SK-N-SH (cell line): ENCODE data around the gene SETD1A. TPM values are rescaled to one million over a fixed set of nuclear protein-coding genes. Genes with fewer than 3 reads are reported as not detected.
A peak's percentile ranks its signal among the peaks of the same experiment; 100 is the strongest.

Source experiments
- CTCF ChIA-PET: fragments of 300-600, 350-600 bp; formaldehyde crosslinking; extraction: SDS; loops from one replicate; lab custom pipeline; 2021; lab: Yijun Ruan, JAX
- POLR2A ChIA-PET: fragments of 350-600 bp; sonication (Branson Sonifier 250); formaldehyde crosslinking; extraction: SDS; loops from one replicate; lab custom pipeline; 2020; ENCODE audit warnings: antibody characterized with exemption, inconsistent platforms; lab: Yijun Ruan, JAX
- DNase-seq: peaks from one replicate; pipeline ENCODE4 v3.0.0; 2012
- H2AFZ ChIP-seq: fragments of 200-600 bp; sonication (generic); 2 replicates; pipeline ENCODE4 v1.8.1; 2016; ENCODE audit warnings: antibody characterized with exemption, mild to moderate bottlenecking, low read depth
- H3F3A ChIP-seq: fragments of 200-600 bp; sonication (generic); replicated peaks from 2 replicates; pipeline ENCODE3; 2016; ENCODE audit warnings: antibody characterized with exemption, mild to moderate bottlenecking; ENCODE audit not compliant: insufficient read depth
- H3K27ac ChIP-seq, 2 experiments: fragments of 200-500 bp in 1 of 2; fragments of 200-600 bp in 1 of 2; sonication (Bioruptor generic) in 1 of 2; sonication (generic), shearing (Covaris generic) in 1 of 2; 2 replicates each; pipeline versions ENCODE4 v1.5.1 to v1.6.1; 2014 to 2016; ENCODE audit warnings: low read depth in 2 of 2, inconsistent platforms in 1 of 2, low read length in 1 of 2, mild to moderate bottlenecking in 1 of 2, mixed read lengths in 1 of 2
- H3K27me3 ChIP-seq: fragments of 200-600 bp; sonication (generic), shearing (Covaris generic); 2 replicates; pipeline ENCODE4 v1.6.1; 2016; ENCODE audit warnings: mixed run types; ENCODE audit not compliant: insufficient read depth
- H3K36me3 ChIP-seq, 2 experiments: fragments of 200-500 bp in 1 of 2; fragments of 200-600 bp in 1 of 2; sonication (Bioruptor generic) in 1 of 2; sonication (generic) in 1 of 2; replicated peaks in 1 of 2; 2 replicates each; pipeline versions ENCODE3 to v1.5.1; 2014 to 2016; ENCODE audit warnings: low read length in 1 of 2, mild to moderate bottlenecking in 1 of 2; ENCODE audit not compliant: insufficient read depth in 2 of 2, control insufficient read depth in 1 of 2
- H3K4me1 ChIP-seq, 2 experiments: fragments of 200-500 bp in 1 of 2; fragments of 200-600 bp in 1 of 2; sonication (Bioruptor generic) in 1 of 2; sonication (generic), shearing (Covaris generic) in 1 of 2; 2 replicates each; pipeline versions ENCODE4 v1.5.1 to v1.6.1; 2014 to 2016; ENCODE audit warnings: low read depth in 1 of 2, low read length in 1 of 2, mixed run types in 1 of 2; ENCODE audit not compliant: insufficient read depth in 2 of 2, control insufficient read depth in 1 of 2
- H3K4me2 ChIP-seq: fragments of 200-600 bp; sonication (generic), shearing (Covaris generic); 2 replicates; pipeline ENCODE4 v1.6.1; 2017; ENCODE audit warnings: mixed run types
- H3K4me3 ChIP-seq, 2 experiments: fragments of 200-500 bp in 1 of 2; fragments of 200-600 bp in 1 of 2; sonication (Bioruptor generic) in 1 of 2; sonication (generic), shearing (Covaris generic) in 1 of 2; 2 replicates each; pipeline versions ENCODE4 v1.5.1 to v1.8.1; 2014 to 2016; ENCODE audit warnings: low read depth in 2 of 2, inconsistent platforms in 1 of 2, low read length in 1 of 2, mild to moderate bottlenecking in 1 of 2, mixed read lengths in 1 of 2, moderate library complexity in 1 of 2
- H3K79me2 ChIP-seq: fragments of 200-600 bp; sonication (generic); 2 replicates; pipeline ENCODE4 v1.8.1; 2017; ENCODE audit warnings: mild to moderate bottlenecking; ENCODE audit not compliant: insufficient read depth
- H3K9ac ChIP-seq: fragments of 200-600 bp; sonication (generic); 2 replicates; pipeline ENCODE4 v1.6.1; 2017; ENCODE audit warnings: mixed run types
- H3K9me2 ChIP-seq: fragments of 200-600 bp; sonication (generic); 2 replicates; pipeline ENCODE4 v1.6.1; 2017; ENCODE audit warnings: mixed run types
- H3K9me3 ChIP-seq: fragments of 200-600 bp; sonication (generic); 2 replicates; pipeline ENCODE4 v1.6.1; 2017; ENCODE audit warnings: mixed run types, mild to moderate bottlenecking, moderate library complexity
- H4K20me1 ChIP-seq: fragments of 200-600 bp; sonication (generic); 2 replicates; pipeline ENCODE4 v1.6.1; 2017; ENCODE audit warnings: mild to moderate bottlenecking, mixed run types; ENCODE audit not compliant: insufficient read depth
- ELF1 ChIP-seq: IDR thresholded peaks from 2 replicates; pipeline ENCODE4 v1.4.0; 2012
- FOXM1 ChIP-seq: IDR thresholded peaks from 2 replicates; pipeline ENCODE4 v1.4.0; 2012; ENCODE audit warnings: low read depth, mild to moderate bottlenecking
- GABPA ChIP-seq: IDR thresholded peaks from 2 replicates; pipeline ENCODE4 v1.4.0; 2012; ENCODE audit warnings: low read depth, mild to moderate bottlenecking
- NFIC ChIP-seq: IDR thresholded peaks from 2 replicates; pipeline ENCODE4 v1.4.0; 2012; ENCODE audit warnings: borderline replicate concordance
- NRF1 ChIP-seq: IDR thresholded peaks from 2 replicates; pipeline ENCODE4 v1.6.1; 2012; ENCODE audit warnings: low read depth, mild to moderate bottlenecking, low read length
- RAD21 ChIP-seq: IDR thresholded peaks from 2 replicates; pipeline ENCODE4 v1.6.1; 2012; ENCODE audit warnings: mild to moderate bottlenecking, low read length
- RCOR1 ChIP-seq: fragments of 150-350 bp; IDR thresholded peaks from 2 replicates; pipeline ENCODE4 v1.6.1; 2017; ENCODE audit warnings: antibody characterized with exemption, low read length
- RXRA ChIP-seq: IDR thresholded peaks from 2 replicates; pipeline ENCODE4 v1.4.0; 2012; ENCODE audit warnings: low read depth, mild to moderate bottlenecking, borderline replicate concordance
- TAF1 ChIP-seq: IDR thresholded peaks from 2 replicates; pipeline ENCODE4 v1.6.1; 2012; ENCODE audit warnings: low read depth, mild to moderate bottlenecking, low read length, moderate library complexity, borderline replicate concordance
- WGBS: methylation state at CpG from one replicate; pipeline ENCODE4 v1.1.6; 2017; ENCODE audit warnings: low lambda C conversion rate; 5-methylcytosine and 5-hydroxymethylcytosine counted together
- polyA plus RNA-seq, 3 experiments: library from polyadenylated mRNA; depleted of rRNA; stranded (reverse); fragments of >200 nt; gene quantifications; 2 replicates each; pipeline ENCODE4 v1.2.3, GENCODE V29; 2012
- TF ChIP-seq, protein P1 (sequence below): IDR thresholded peaks from 2 replicates; pipeline ENCODE4 v1.4.0; 2012; ENCODE audit warnings: low read depth
- TF ChIP-seq, protein P2 (sequence below): IDR thresholded peaks from 2 replicates; pipeline ENCODE4 v1.6.1; 2012; ENCODE audit warnings: mild to moderate bottlenecking, low read depth, low read length, moderate library complexity

Gene SETD1A
- polyA plus RNA-seq, 1 of the 3 experiments (the other 2 are of a cell fraction): 6.8 TPM

DNA sequence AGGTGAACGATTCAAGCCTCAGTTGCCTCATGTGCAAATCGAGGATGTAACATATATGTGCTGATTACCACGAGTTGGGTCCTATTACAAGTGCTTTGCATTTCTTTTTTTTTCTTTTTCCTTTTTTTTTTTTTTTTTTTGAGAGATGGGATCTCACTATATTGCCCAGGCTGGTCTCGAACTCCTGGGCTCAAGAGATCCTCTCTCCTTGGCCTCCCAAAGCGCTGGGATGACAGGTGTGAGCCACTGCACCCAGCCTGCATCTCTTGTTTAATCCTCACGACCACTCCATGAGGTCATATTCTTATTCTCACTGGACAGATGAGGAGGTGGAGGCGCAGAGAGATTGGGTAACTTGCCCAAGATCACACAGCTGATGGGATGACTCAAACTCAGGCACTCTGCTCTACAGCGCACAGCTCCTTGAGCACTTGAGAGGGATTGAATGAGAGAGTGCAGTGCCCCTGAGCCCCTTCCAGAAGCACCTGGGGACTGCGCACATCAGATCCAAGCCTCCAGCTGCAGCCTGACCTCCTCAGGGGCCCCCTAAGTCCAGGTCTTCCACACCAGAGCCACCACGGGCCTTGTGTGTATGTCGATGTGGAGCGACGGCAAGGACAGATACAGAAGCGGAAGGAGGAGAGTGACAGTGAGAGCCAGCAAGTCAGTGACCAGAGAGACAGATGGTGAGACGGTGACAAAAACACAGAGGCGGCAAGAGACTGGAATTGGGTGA lies 48.0 kb downstream of the SETD1A start:
- Histone ChIP-seq H3K4me2 (no peak overlapping the region), H3F3A (peaks cover 11% of the 10 kb centered on the region), H3K79me2 (peaks cover 45% of the 10 kb centered on the region), H3K9ac (no peak overlapping the region), H3K4me1 (peaks cover 4 to 14% of the 10 kb centered on the region in 2 experiments; a peak in 1 of 4 replicates), H3K36me3 (peaks cover 0 to 2% of the 10 kb centered on the region in 2 experiments), H4K20me1 (no peaks in the 10 kb centered on the region), H3K27me3 (no peaks in the 10 kb centered on the region), H3K27ac (no peak overlapping the region), H3K4me3 (no peak overlapping the region), H2AFZ (no peak overlapping the region), H3K9me3 (no peaks in the 10 kb centered on the region), H3K9me2 (no peaks in the 10 kb centered on the region)
- ChIA-PET CTCF (no interaction called here), POLR2A (no interaction called here)
- no peak for TF ChIP-seq RCOR1
- DNase-seq: peak; percentile 4
- WGBS: 85% methylated on average over 15 of the region's 16 CpGs

DNA sequence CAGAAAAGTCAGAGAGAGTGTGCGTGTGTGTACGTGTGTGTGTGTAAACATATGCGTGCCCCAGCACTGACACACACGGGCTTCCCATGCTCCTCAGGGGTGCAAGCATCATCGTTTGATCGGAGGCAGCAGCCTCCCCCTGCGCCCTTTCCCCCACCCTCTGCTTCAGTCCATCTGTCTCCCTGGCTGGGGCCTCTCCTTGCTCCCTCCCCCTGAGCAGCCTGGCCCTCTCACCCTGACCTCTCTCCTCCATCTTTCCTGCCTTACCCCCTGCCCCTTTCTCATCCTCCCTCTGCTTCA lies 48.5 kb downstream of the SETD1A start:
- Histone ChIP-seq H3K27ac (no peak overlapping the region), H4K20me1 (no peaks in the 10 kb centered on the region), H3K9me2 (no peaks in the 10 kb centered on the region), H3K4me3 (no peak overlapping the region), H3K4me2 (no peak overlapping the region), H3K36me3 (peaks cover 0 to under 1% of the 10 kb centered on the region in 2 experiments), H3F3A (peaks cover 11% of the 10 kb centered on the region), H3K79me2 (peaks cover 45% of the 10 kb centered on the region), H3K9ac (no peak overlapping the region), H3K27me3 (no peaks in the 10 kb centered on the region), H3K4me1 (peaks cover 4 to 17% of the 10 kb centered on the region in 2 experiments; a peak in 1 of 4 replicates), H3K9me3 (no peaks in the 10 kb centered on the region), H2AFZ (no peak overlapping the region)
- 93% methylated on average over 7 of the region's 7 CpGs for WGBS
- POLR2A ChIA-PET: no interaction called here
- TF ChIP-seq NRF1: no peak
- TF ChIP-seq GABPA: no peak
- TF ChIP-seq RXRA: no peak
- TF ChIP-seq TAF1: no peak
- no peak for TF ChIP-seq FOXM1
- TF ChIP-seq, protein P1, sequence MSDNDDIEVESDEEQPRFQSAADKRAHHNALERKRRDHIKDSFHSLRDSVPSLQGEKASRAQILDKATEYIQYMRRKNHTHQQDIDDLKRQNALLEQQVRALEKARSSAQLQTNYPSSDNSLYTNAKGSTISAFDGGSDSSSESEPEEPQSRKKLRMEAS: no peak
- TF ChIP-seq RAD21: no peak
- TF ChIP-seq RCOR1: no peak
- no peak for TF ChIP-seq NFIC
- no peak for TF ChIP-seq ELF1
- CTCF ChIA-PET: interaction anchor here (1.0 kb wide), 1 partner anchor 22 kb away, joined by 3 read pairs; no protein-coding TSS in a partner anchor
- DNase-seq: peak; percentile 5

DNA sequence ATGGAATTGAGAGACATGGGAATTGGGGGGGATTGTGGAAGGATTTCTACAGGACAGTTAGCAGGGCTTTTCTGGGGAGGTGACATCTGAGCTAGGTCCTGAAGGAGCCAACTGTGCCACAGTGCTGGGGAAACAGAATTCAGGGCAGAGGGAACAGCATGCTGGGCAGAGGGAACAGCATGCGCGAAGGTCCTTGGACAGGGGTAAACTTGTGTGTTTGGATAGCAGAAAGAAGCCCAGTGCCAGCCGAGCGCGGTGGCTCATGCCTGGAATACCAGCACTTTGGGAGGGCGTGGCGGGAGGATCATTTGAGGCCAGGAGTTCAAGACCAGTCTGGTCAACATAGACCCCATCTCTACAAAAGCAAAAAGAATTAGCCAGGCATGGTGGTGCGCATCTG lies 49.0 kb downstream of the SETD1A start:
- no peaks in the 10 kb centered on the region for H4K20me1 ChIP-seq
- H3K4me1 ChIP-seq: peaks cover 4 to 21% of the 10 kb centered on the region in 2 experiments; a peak in 1 of 4 replicates
- H3F3A ChIP-seq: peaks cover 11% of the 10 kb centered on the region
- POLR2A ChIA-PET: no interaction called here
- H2AFZ ChIP-seq: no peak overlapping the region
- H3K4me3 ChIP-seq: no peak overlapping the region
- H3K36me3 ChIP-seq: no peaks in the 10 kb centered on the region
- 91% methylated on average over 8 of the region's 8 CpGs for WGBS
- DNase-seq: no peak
- no peak overlapping the region for H3K9ac ChIP-seq
- H3K4me2 ChIP-seq: no peak overlapping the region
- peaks cover 45% of the 10 kb centered on the region for H3K79me2 ChIP-seq
- CTCF ChIA-PET: interaction anchor here (0.8 to 1.6 kb wide), 3 partner anchors 22 to 65 kb away, joined by 3 to 4 read pairs (median 3); no protein-coding TSS in a partner anchor
- no peak overlapping the region for H3K27ac ChIP-seq
- no peaks in the 10 kb centered on the region for H3K27me3 ChIP-seq
- H3K9me2 ChIP-seq: no peaks in the 10 kb centered on the region
- TF ChIP-seq, protein P2, sequence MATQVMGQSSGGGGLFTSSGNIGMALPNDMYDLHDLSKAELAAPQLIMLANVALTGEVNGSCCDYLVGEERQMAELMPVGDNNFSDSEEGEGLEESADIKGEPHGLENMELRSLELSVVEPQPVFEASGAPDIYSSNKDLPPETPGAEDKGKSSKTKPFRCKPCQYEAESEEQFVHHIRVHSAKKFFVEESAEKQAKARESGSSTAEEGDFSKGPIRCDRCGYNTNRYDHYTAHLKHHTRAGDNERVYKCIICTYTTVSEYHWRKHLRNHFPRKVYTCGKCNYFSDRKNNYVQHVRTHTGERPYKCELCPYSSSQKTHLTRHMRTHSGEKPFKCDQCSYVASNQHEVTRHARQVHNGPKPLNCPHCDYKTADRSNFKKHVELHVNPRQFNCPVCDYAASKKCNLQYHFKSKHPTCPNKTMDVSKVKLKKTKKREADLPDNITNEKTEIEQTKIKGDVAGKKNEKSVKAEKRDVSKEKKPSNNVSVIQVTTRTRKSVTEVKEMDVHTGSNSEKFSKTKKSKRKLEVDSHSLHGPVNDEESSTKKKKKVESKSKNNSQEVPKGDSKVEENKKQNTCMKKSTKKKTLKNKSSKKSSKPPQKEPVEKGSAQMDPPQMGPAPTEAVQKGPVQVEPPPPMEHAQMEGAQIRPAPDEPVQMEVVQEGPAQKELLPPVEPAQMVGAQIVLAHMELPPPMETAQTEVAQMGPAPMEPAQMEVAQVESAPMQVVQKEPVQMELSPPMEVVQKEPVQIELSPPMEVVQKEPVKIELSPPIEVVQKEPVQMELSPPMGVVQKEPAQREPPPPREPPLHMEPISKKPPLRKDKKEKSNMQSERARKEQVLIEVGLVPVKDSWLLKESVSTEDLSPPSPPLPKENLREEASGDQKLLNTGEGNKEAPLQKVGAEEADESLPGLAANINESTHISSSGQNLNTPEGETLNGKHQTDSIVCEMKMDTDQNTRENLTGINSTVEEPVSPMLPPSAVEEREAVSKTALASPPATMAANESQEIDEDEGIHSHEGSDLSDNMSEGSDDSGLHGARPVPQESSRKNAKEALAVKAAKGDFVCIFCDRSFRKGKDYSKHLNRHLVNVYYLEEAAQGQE: no peak
- no peaks in the 10 kb centered on the region for H3K9me3 ChIP-seq
